BLaER1 treated with 17β-estradiol and CSF1 and Interleukin-3, amounts not matched to agents 10 nM and 100 nM (cell line): ENCODE data around the gene DVL2.
A peak's percentile ranks its signal among the peaks of the same experiment; 100 is the strongest.

Source experiments
- H3K27ac ChIP-seq, 11 experiments: shearing (Covaris generic); formaldehyde crosslinking; 2 replicates each; pipeline ENCODE4 v1.8.1; 2022
- H3K27me3 ChIP-seq, 11 experiments: shearing (Covaris generic); formaldehyde crosslinking; 2 replicates each; pipeline ENCODE4 v1.8.1; 2022
- H3K36me3 ChIP-seq, 11 experiments: shearing (Covaris generic); formaldehyde crosslinking; 2 replicates each; pipeline ENCODE4 v1.8.1; 2022
- H3K4me1 ChIP-seq, 10 experiments: shearing (Covaris generic); formaldehyde crosslinking; 2 replicates each; pipeline ENCODE4 v1.8.1; 2022
- H3K4me2 ChIP-seq, 11 experiments: shearing (Covaris generic); formaldehyde crosslinking; 2 replicates each; pipeline ENCODE4 v1.8.1; 2022
- H3K4me3 ChIP-seq, 10 experiments: shearing (Covaris generic); formaldehyde crosslinking; 2 replicates each; pipeline ENCODE4 v1.8.1; 2022
- H3K9ac ChIP-seq, 11 experiments: shearing (Covaris generic); formaldehyde crosslinking; 2 replicates each; pipeline ENCODE4 v1.8.1; 2022
- H3K9me3 ChIP-seq, 11 experiments: shearing (Covaris generic); formaldehyde crosslinking; replicated peaks in 1 of 11; 2 replicates each; pipeline ENCODE4 v1.8.1; 2022
- H4K20me1 ChIP-seq, 11 experiments: shearing (Covaris generic); formaldehyde crosslinking; 2 replicates each; pipeline ENCODE4 v1.8.1; 2022
- Cebpa-rat ChIP-seq, 11 experiments: shearing (Covaris generic); IDR thresholded peaks; 2 replicates each; pipeline ENCODE4 v1.8.1; 2022

DVL2 gene

DNA sequence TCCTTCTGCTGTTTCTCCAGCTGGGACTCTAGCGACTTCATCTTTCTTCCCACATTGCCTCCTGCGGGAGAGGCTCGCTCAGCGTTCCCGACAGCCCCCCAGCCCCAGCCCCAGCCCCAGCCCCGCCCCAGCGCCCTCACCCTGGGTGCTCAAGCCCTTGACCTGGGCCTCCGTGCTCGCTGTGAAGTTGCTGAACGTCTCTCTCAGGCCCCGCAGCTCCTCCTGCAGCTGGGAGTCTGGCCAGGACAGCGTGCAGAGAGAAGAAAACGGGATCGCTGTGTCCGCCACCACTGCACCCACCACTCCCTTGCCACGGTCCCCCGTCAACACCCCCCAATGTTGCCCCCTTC, 57.5 kb downstream of the DVL2 start:
- Histone ChIP-seq H3K27me3 (peaks cover 0 to 6% (median 0%) of the 10 kb centered on the region in 11 experiments; a peak in 1 of 22 replicates), H3K9me3 (peaks cover 0 to 10% (median 0%) of the 10 kb centered on the region in 11 experiments; a peak in 1 of 22 replicates), H3K4me1 (peaks cover 25 to 47% (median 35%) of the 10 kb centered on the region in 10 experiments), H4K20me1 (no peaks in the 10 kb centered on the region), H3K4me3 (peak overlapping the region; percentile 46 to 69 (median 60); a peak in 16 of 20 replicates), H3K27ac (no peak overlapping the region), H3K9ac (peak overlapping the region in 10 of 11 experiments; percentile 52 to 78 (median 68); a peak in 13 of 22 replicates), H3K4me2 (peak overlapping the region; percentile 92 to 100 (median 98)), H3K36me3 (no peaks in the 10 kb centered on the region; a peak in 1 of 22 replicates)
- TF ChIP-seq Cebpa-rat (IDR thresholded peaks at IDR 0.05), result no peak

DNA sequence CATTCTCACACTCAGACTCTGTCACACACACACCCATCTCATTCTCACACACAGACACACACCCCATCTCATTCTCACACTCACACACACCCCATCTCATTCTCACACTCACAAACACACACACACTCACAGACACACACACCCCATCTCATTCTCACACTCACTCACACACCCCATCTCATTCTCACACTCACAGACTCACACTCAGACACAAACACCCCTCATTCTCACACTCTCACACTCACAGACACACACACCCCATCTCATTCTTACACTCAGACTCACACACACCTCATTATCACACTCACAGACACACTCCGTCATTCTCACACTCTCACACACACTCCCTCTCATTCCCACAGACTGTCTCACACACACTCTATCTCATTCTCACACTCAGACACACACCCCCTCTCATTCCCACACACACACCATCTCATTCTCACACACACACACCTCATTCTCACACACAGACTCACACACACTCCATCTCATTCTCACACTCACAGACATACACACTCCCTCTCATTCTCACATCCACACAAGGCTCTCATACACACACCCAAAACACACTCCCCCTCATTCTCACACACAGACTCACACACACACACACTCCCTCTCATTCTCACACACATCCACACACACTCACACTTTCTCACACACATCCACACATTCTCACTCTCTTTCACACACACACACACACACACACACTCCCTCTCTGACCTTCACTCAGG, 58.0 kb downstream of the DVL2 start:
- no peaks in the 10 kb centered on the region for H4K20me1 ChIP-seq
- peaks cover 29 to 51% (median 39%) of the 10 kb centered on the region in 10 experiments for H3K4me1 ChIP-seq
- H3K36me3 ChIP-seq, result no peaks in the 10 kb centered on the region; a peak in 1 of 22 replicates
- H3K4me2 ChIP-seq, result no peak overlapping the region
- no peak overlapping the region for H3K9ac ChIP-seq
- H3K27ac ChIP-seq, result no peak overlapping the region
- peaks cover 0 to 6% (median 0%) of the 10 kb centered on the region in 11 experiments; a peak in 1 of 22 replicates for H3K27me3 ChIP-seq
- H3K9me3 ChIP-seq, result peaks cover 0 to 16% (median 0%) of the 10 kb centered on the region in 11 experiments; a peak in 3 of 22 replicates
- H3K4me3 ChIP-seq, result no peak overlapping the region
- TF ChIP-seq Cebpa-rat (IDR thresholded peaks at IDR 0.05), result no peak
